Left hindlimb (tissue), 1 donor: ENCODE measurements around the gene PRR12.
"Not testable (repeated sequence)": the region's sequence is repeated elsewhere in the genome, so short reads cannot be mapped to it uniquely, and the experiment has no call there.

Source experiments
- DNase-seq: peaks from one replicate; pipeline ENCODE4 v3.0.0-alpha.2; 2018

PRR12 gene

DNA sequence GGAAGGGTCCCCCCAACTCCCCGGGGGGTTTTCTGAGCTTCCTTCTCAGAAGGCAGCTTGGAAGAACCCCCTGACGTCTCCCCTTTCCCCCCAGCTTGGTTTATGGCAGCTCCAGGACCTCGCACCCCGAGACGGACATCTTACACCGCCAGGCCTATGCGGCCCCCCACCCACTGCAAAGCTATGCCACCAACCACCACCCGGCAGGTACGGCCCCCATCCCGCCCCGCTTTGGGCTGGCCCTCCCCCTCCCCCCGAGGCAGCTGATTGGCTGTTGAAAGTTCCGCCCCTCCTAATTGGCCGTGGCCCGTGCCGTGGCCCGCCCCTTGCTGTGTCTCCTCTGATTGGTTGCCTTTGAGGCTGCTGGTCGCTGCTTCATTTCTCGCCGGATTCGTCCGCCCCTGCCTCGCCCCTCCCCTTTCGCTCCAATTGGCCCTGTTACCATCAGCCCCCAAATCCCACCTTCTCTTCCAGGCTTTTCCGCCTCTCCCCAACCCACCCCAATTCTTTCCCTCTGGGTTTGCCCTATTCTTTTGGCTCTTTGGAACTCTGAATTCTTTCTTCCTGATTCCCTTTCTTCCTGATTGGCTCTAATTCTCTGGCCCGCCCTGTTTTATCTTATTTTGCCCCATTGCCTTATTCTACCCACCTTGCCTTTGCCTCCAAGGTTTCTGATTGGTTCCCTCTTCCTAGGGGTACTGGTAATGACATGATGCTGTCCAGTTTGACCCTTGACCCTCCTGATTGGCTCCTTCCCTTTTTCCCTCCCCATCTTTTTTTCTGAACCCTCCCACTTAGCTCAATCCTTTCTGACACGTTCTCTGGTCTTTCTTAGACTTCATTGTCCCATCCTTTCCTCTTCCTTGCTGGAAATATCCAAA lies 2.5 kb downstream of the PRR12 start:
- DNase-seq = peak; percentile 94

DNA sequence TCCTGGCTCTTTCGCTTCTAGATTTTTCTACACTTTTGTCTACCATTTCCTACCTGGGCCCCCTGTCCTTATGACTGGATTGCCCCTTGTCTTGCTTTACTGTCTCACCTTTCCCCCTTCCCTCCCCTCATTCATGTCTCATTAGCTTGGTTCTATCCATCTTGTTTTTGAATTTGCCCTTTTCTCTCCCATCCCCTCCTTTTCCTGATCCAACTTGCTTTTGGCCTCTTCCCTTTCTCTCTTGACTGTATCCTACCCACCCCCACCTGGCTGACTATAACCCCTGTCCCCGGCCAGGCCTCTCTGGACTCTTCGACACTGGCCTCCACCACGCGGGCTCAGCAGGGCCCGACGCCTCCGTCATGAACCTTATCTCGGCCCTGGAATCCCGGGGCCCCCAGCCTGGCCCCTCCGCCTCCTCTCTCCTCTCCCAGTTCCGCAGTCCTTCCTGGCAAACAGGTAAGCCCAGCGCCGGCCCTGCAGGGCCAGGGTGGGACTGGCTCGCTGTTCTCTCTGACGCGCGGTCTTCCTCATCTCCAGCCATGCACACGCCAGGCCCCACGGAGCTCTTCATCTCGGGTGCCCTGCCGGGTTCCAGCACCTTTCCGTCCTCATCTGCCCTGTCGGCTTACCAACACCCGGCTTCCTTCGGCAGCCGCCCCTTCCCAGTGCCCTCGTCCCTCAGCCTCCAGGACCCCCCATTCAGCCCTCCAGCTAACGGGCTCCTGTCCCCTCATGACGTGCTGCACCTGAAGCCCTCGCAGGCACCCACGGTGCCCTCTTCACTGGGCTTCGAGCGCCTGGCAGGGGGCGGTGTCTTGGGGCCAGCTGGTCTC lies 3.4 kb downstream of the PRR12 start:
- DNase-seq = no peak

DNA sequence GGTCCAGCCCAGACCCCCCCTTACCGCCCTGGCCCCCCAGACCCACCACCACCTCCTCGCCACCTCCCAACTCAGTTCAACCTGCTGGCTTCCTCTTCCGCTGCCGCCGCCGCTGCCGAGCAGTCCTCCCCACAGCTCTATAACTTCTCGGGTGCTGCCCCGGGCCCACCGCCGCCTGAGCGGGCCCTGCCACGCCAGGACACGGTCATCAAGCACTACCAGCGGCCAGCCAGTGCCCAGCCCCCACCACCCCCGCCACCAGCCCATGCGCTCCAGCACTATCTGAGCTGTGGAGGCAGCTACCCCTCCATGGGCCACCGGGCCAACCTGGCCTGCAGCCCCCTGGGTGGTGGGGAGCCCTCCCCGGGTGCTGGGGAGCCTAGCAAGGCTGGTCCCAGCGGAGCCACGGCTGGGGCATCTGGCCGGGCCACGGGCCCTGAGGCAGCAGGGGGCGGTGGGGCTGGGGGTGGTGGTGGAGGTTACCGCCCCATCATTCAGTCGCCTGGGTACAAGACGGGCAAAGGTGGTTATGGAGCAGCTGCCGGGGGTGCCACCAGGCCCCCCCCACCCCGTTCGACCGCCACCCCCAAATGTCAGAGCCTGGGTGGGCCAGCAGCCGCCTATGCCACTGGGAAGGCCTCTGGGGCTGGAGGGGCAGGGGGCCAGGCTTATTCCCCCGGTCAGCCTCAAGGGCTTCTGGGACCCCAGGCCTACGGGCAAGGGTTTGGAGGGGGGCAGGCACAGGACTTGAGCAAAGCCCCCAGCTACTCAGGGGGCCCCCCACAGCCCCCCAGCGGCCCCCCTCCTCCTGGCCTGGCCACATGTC lies 4.2 kb downstream of the PRR12 start:
- no peak for DNase-seq

DNA sequence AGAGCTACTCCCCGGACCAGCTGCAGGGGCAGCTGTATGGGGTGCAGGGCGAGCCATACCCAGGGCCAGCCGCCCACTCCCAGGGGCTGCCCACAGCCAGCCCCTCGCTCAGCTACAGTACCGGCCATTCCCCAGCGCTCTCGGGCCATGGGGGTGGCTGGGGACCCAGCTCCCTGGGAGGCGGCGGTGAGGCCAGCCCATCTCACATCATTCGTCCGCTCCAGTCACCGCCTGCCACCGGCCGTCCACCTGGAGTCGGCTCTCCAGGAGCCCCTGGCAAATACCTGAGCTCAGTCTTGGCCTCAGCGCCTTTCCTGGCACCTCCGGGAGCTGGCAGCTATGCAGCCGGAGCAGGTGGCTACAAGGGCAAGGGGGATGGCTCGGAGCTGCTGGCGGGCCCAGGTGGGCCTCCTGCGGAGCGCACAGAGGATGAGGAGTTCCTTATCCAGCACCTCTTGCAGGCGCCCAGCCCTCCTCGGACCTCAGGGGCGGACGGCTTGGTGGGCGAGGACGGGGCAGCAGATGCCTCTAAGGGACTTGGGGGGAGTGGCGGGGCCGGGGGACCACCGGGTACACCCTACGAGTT lies 4.9 kb downstream of the PRR12 start:
- no peak for DNase-seq

DNA sequence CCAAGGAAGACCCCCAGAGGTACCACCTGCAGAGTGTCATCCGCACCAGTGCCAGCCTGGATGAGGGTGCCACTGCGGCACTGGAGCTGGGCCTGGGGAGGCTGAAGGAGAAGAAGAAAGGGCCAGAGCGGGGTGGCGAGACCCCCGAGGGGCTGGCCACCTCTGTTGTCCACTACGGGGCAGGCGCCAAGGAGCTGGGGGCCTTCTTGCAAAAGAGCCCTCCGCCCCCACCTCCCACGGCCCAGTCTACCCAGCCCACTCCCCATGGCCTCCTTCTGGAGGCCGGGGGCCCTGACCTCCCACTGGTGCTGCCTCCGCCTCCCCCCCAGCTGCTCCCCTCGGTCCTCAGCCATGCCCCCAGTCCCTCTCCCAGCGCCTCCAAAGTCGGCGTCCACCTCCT lies 5.4 kb downstream of the PRR12 start:
- no peak for DNase-seq

DNA sequence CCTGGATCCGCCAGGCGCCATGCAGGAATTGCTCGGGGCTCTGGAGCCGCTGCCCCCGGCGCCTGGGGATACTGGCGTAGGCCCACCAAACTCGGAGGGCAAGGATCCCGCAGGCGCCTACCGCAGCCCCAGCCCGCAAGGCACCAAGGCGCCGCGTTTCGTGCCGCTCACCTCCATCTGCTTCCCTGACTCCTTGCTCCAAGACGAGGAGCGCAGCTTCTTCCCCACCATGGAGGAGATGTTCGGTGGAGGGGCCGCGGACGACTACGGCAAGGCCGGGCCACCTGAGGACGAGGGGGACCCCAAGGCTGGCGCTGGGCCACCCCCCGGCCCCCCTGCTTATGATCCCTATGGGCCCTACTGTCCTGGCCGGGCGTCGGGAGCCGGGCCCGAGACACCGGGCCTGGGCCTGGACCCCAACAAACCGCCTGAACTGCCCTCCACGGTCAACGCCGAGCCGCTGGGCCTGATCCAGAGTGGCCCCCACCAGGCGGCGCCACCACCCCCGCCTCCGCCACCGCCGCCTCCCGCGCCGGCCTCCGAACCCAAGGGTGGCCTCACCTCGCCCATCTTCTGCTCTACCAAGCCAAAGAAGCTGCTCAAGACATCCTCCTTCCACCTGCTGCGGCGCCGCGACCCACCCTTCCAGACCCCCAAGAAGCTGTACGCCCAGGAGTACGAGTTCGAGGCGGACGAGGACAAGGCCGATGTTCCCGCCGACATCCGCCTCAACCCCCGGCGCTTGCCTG lies 6.1 kb downstream of the PRR12 start:
- no peak for DNase-seq

DNA sequence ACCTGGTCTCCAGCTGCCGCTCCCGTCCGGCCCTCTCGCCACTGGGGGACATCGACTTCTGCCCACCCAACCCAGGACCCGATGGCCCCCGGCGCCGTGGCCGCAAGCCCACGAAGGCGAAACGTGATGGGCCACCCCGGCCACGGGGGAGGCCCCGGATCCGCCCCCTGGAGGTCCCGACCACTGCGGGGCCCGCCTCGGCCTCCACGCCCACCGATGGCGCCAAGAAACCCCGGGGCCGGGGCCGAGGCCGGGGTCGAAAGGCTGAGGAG lies 6.7 kb downstream of the PRR12 start:
- DNase-seq = no peak

DNA sequence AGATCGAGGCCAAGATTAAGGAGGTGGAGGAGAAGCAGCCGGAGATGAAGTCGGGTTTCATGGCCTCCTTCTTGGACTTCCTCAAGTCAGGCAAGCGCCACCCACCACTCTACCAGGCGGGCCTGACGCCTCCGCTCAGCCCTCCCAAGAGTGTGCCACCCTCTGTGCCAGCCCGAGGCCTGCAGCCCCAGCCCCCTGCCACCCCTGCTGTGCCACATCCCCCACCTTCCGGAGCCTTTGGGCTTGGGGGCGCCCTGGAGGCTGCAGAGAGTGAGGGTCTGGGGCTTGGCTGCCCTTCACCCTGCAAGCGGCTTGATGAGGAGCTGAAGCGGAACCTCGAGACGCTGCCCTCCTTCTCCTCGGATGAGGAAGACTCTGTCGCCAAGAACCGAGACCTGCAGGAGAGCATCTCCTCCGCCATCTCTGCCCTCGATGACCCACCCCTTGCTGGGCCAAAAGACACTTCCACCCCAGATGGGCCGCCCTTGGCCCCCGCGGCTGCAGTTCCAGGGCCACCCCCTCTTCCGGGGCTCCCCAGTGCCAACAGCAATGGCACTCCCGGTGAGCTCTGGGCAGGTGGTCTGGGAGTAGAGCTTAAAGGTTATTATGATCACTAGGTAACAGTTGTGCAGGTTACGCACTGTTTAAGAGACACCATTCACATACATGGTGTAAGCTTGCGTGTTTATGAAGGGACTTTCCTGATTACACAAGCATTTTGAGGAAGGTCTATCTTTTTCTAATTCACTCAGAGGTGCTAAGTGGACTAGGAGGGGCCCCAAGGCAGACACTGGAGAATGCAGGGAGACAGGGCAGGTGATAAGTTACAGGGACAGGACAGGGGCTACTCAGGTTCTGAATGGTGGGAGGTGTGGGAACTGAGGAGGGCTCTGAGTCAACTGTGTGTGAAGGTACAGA lies 8.7 kb downstream of the PRR12 start:
- DNase-seq = no peak

DNA sequence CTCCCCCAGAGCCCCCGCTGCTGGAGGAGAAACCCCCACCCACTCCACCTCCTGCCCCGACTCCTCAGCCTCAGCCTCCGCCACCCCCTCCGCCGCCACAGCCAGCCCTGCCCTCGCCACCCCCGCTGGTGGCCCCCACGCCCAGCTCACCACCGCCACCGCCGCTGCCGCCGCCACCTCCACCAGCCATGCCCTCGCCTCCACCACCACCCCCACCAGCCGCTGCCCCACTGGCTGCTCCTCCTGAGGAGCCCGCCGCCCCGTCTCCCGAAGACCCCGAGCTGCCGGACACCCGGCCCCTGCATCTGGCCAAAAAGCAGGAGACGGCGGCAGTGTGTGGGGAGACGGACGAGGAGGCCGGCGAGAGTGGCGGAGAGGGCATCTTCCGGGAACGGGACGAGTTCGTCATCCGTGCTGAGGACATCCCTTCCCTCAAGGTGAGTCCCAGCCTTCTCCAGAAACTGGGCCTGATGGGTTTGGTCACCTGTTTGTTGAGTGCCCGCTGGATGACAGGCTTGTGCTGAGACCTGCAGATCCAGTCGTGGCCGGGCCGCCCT lies 10.6 kb downstream of the PRR12 start:
- no peak for DNase-seq

DNA sequence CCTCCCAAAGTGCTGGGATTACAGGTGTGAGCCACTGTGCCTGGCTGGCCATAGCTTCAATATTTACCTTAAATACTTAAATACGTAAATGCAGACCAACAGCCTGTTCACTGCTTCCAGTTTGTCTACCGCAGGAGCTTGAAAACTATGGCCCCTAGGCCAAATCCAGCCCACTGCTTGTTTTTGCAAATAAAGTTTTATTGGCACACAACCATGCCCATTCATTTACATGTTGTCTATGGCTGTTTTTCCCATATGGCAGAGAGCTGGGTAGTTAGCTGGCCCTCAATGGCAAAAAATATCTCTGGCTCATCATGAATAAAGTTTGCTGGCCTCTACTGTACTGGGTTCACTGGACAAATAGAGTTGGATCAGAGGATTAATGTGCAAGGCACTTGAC lies 11.8 kb downstream of the PRR12 start:
- DNase-seq = no peak

DNA sequence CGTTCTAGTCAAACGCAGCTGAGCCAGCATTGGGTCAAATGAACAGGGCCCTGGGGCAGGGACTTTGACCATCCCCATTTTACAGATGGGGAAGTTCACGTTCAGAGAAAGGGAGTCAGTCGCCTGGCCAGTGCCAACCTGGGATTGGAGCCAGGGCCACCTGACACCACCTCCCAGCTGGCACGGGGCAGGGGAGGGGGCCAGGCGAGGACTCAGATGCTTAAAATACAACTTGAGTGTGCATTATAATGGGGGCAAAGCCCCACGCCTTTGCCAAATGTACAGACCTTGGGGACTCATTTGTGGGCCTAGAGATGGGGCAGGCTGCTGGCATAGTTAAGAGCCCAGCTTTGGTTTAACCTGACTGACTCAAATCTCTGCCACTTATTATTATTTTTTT lies 14.6 kb downstream of the PRR12 start:
- DNase-seq = no peak

DNA sequence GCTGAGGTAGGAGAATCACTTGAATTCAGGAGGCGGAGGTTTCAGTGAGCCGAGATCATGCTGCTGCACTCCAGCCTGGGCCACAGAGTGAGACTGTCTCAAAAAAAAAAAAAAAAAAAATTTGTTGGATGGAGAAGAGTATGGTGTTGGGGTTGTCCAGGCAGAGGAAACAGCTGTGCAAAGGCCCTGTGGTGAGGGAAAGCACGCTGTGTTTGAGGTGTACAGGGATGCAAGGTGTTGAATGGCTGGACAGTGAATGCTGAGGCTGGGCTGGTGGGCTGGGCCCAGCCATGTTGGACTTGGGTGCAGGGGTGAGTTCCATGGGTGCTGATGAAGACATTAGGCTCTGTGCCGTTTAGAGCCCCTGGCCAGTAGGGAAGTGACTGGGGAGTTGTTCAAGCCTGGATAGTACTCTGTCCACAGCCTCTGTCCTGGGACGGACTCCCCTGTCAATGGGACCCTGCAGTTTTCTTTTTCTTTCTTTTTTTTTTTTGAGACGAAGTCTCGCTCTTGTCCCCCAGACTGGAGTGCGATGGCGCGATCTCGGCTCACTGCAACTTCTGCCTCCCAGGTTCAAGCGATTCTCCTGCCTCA lies 18.6 kb downstream of the PRR12 start:
- DNase-seq = no peak

DNA sequence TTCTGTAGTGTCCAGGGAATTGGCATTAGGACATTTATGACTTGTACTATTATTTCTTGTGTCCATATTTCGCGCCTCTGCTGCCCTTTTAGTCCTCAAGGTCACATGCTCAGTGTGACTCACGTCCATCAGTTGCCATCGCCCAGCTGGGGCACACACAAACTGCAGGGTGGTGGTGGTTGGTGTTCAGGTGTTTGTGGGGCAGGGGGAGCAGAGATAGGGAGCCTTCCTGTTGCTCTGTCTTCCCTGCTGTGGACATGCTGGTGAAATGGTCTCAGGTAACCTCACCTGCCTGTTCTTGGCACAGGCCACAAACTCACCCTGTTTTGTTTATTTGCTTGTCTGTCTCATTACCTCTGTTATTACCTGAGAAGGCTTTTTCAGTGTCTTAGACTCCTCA lies 22.4 kb downstream of the PRR12 start:
- DNase-seq = no peak

DNA sequence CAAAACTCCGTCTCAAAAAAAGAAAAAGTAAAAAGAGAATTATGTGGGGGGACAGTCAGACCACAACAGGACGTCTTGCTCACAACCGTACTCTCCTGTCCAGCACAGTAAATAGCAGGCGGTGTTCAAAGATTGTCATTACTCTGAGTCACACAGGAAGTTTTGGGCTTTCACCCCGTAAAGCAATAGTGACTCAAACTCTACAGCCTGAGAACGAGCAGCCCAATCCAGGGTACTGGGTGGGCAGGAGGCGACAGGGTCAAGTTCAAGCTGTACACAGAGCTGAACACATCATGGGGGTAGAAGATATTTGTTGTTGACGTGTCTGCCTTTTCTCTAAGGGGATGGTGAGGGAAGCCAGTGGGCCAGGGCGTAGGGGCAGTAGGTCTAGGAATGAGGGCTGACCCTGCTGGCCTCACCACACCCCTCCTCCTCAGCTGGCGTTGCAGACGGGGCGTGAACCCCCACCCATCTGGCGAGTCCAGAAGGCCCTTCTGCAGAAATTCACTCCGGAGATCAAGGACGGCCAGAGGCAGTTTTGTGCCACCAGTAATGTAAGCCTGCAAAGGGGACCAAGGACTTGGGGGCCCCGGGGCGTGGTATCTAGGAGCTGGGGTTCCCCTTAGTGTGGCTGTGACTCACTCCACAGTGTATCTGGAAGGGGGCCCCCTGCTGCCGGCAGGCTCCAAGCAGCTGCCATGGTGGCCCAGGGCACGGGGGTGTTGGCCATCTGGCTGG lies 23.3 kb downstream of the PRR12 start:
- DNase-seq = no peak

DNA sequence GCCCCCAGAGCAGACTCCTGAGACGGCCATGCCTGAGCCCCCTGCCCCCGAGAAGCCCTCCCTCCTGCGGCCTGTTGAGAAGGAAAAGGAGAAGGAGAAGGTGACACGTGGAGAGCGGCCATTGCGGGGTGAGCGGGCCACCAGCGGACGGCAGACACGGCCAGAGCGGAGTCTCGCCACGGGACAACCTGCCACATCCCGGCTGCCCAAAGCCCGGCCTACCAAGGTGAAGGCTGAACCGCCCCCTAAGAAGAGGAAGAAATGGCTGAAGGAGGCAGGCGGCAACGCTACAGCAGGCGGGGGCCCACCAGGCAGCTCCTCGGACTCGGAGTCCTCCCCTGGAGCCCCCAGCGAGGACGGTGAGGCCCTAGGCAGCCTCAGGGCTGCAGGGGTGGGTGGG lies 24.9 kb downstream of the PRR12 start:
- DNase-seq = no peak

DNA sequence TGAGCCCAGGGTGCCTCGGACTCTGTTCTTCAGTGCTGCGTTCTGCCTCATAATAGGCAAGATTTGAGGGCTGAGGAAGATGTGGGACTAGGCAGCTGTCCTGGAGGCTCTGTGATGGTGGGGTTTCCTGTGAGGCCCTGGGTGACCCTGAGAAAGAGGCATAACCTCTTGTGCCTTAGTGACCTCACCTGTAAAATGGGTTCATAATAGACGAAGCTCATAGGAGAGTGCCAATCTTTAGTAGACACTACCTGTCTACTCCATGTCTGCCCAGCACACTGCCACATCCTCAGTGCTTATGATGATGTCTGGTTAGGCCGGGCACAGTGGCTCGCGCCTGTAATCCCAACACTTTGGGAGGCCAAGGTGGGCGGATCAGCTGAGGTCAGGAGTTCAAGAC lies 25.6 kb downstream of the PRR12 start:
- DNase-seq = no peak

DNA sequence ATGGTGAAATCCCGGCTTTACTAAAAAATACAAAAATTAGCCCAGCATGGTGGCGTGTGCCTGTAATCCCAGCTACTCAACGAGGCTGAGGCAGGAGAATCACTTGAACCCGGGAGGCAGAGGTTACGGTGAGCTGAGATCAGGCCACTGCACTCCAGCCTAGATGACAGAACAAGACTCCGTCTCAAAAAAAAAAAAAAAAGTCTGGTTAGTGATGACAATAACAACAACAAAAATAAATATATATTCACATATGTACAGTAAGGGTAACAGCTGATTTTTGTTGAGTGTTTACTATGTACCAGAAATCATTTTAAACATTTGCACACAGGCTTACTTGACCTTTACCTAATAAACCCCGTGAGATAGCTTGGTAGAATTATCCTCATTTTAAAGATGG lies 26.0 kb downstream of the PRR12 start:
- no peak for DNase-seq

DNA sequence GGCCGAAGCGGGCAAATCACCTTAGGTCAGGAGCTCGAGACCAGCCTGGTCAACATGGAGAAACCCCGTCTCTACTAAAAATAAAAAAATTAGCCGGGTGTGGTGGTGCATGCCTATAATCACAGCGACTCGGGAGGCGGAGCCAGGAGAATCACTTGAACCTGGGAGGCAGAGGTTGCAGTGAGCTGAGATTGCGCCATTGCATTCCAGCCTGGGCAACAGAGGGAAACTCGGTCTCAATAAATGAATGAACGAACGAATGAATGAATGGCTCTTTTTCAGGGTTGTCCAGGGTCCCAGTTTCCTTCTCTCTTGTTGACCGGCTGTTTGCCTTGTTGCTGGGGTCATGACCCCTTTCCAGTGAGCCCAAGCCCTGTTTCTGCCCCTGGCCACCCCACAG lies 26.9 kb downstream of the PRR12 start:
- not testable (repeated sequence) for DNase-seq

DNA sequence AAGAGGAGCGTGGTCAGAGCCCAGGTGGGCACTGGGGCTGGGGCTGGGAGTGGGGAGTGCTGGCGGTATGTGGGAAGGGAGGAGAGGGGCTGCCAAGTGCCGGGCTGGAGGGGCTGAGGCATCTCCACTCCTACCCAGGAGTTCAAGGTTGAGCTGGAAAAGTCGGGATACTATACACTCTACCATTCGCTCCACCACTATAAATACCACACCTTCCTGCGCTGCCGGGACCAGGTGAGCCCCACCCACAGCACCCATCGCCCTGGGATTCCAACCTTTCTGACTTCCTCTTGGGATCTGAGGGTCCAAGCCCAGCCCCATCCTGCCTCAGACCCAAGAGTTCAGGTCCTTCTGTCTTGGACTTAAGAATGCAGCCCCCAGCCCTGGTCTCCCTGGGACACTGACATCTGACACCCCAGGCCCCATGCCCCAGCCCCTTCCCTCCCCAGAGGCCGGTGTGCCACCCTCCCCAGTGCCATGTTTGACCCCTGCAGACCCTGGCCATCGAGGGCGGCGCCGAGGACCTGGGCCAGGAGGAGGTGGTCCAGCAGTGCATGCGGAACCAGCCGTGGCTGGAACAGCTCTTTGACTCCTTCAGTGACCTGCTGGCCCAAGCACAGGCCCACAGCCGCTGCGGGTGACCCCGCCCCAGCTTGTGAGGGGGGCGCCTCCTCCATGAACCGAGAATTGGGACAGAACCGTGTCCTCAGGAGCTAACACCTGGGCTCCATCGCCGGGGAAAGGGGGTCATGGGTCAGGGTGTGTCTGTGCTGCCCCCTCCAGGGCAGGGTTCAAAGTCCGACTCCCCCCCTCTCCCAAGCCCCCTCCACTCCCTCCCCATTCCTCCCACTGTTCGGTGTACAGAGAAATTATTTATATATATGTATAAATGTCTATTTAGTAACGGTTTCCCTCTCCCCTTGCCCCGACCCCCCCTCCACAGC lies 34.3 kb downstream of the PRR12 start:
- DNase-seq = no peak
